Upper lobe of left lung (tissue), 4 donors: ENCODE results near the gene RERE.

ENCODE experiments used
- EP300 ChIP-seq, 4 donors: sonication (generic); formaldehyde crosslinking; IDR thresholded peaks; one replicate each; pipeline ENCODE4 v1.5.1; 2017; ENCODE audit warnings: antibody characterized with exemption in 4 of 4, control low read depth in 2 of 4
- POLR2A ChIP-seq, 4 donors: fragments of 450-650 bp; IDR thresholded peaks; one replicate each; pipeline ENCODE4 v1.5.1; 2016 to 2017; ENCODE audit warnings: antibody characterized with exemption in 4 of 4, mild to moderate bottlenecking in 2 of 4
- POLR2AphosphoS5 ChIP-seq, 2 donors: sonication (generic); formaldehyde crosslinking; IDR thresholded peaks; one replicate each; pipeline ENCODE4 v1.5.1; 2017; ENCODE audit warnings: antibody characterized with exemption in 2 of 2
- TF ChIP-seq, protein P1 (sequence below), 6 experiments: fragments of 450-650 bp in 4 of 6; fragments of 200-600 bp in 2 of 6; sonication (generic) in 2 of 6; IDR thresholded peaks; one replicate each; pipeline ENCODE4 v1.5.1; 2016 to 2019; ENCODE audit warnings: antibody characterized with exemption in 6 of 6

DNA sequence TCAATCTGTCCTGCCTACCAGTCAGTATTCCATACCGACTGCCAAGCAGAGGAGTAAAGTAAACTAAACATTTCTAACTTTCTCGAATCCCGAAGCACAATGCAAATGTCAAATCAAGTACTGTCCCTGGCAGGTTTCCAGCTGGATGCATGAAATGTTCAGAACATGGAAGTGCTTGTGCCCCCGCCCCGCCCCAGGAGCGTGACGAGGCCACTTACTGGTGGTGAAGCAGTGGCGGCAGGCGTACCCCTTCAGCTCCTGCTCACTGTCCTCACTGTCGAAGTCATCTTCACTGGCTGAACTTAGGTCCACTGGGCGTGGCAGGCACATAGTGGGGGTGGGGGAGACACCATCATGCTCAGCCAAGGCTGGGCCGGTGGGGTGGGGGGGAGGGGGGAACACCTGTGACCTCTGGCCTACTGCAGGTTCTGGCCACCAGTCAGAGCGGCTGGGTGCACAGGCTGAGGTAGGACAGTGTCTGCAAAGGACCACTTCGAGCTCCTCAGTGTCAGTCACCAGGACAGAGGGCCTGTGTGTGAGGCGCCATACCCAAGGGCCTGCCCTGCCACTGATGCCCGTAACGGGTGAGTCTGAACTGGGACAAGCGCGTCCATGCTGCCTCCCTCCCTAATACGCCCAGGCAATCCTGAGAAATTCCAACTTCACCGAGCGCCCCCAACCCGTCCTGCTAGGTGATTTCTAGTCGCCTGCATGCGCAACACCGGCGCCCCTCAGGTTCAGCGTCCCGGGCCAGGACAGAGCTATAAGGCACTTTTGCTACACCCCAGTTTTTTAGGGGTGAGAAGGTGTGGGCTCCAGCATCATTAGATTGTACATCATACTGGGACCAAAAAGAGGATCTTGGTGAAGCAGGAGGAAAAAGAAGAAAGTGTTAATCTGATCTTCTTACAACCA is 452.7 kb downstream of the RERE start:
- TF ChIP-seq, protein P1, sequence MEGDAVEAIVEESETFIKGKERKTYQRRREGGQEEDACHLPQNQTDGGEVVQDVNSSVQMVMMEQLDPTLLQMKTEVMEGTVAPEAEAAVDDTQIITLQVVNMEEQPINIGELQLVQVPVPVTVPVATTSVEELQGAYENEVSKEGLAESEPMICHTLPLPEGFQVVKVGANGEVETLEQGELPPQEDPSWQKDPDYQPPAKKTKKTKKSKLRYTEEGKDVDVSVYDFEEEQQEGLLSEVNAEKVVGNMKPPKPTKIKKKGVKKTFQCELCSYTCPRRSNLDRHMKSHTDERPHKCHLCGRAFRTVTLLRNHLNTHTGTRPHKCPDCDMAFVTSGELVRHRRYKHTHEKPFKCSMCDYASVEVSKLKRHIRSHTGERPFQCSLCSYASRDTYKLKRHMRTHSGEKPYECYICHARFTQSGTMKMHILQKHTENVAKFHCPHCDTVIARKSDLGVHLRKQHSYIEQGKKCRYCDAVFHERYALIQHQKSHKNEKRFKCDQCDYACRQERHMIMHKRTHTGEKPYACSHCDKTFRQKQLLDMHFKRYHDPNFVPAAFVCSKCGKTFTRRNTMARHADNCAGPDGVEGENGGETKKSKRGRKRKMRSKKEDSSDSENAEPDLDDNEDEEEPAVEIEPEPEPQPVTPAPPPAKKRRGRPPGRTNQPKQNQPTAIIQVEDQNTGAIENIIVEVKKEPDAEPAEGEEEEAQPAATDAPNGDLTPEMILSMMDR (IDR thresholded peaks at IDR 0.05) = no peak
- no peak for TF ChIP-seq POLR2A (IDR thresholded peaks at IDR 0.05)
- peak in 2 of 4 donors; percentile 37 to 47 for TF ChIP-seq EP300 (IDR thresholded peaks at IDR 0.05)
- TF ChIP-seq POLR2AphosphoS5 (IDR thresholded peaks at IDR 0.05) = peak; percentile 29 to 62
